GM12878 (cell line): ENCODE data around the gene HAO2. TPM values are rescaled to one million over a fixed set of nuclear protein-coding genes. Genes with fewer than 3 reads are reported as not detected.

Source experiments
- ATAC-seq: fragments of 200-7000 bp; cut with Tn5 transposase; 3 replicates; pipeline ENCODE4 v1.9.1; 2020; ENCODE audit warnings: mild to moderate bottlenecking, moderate library complexity
- BruUV-seq: library from RNA; stranded (reverse); fragments of 400-500 nt; replicated peaks from 2 replicates; lab custom pipeline; 2021; lab: Mats Ljungman, UMichigan
- CTCF ChIA-PET: fragments of 300-600 bp; sonication (Branson Sonifier 250); formaldehyde crosslinking; extraction: SDS; loops from one replicate; lab custom pipeline; 2021; ENCODE audit warnings: inconsistent platforms; lab: Yijun Ruan, JAX
- POLR2A ChIA-PET: fragments of 350-600 bp; formaldehyde crosslinking; extraction: SDS; loops from one replicate; lab custom pipeline; 2021; ENCODE audit warnings: inconsistent platforms; lab: Charles Lee
- RAD21 ChIA-PET: fragments of 300-600 bp; sonication (Branson Sonifier 250); formaldehyde crosslinking; loops from one replicate; lab custom pipeline; 2023; ENCODE audit warnings: antibody characterized with exemption; ENCODE audit not compliant: unreplicated experiment; lab: Charles Lee
- SMC1A ChIA-PET: fragments of 300-600 bp; sonication (Branson Sonifier 250); formaldehyde crosslinking; loops from one replicate; lab custom pipeline; 2023; ENCODE audit not compliant: unreplicated experiment, uncharacterized antibody; lab: Charles Lee
- DNase-seq: peaks from one replicate; pipeline ENCODE4 v3.0.0-alpha.2; 2011; ENCODE audit warnings: low read depth, low spot score
- FAIRE-seq: peaks from 3 replicates; lab custom pipeline; 2011; peaks lifted over from hg19 to GRCh38; lab: Jason Lieb, UNC
- H2AFZ ChIP-seq: 2 replicates; pipeline ENCODE4 v1.6.0; 2011; ENCODE audit warnings: low read depth, low read length, control low read depth; ENCODE audit not compliant: control insufficient read depth
- H3K27ac ChIP-seq: 2 replicates; pipeline ENCODE4 v1.5.1; 2011; ENCODE audit warnings: control low read depth; ENCODE audit not compliant: control insufficient read depth, insufficient read depth
- H3K27me3 ChIP-seq, 2 experiments: replicated peaks in 1 of 2; 2 replicates each; pipeline versions ENCODE4 v1.6.0 to v1.6.1; 2011; ENCODE audit warnings: low read length in 1 of 2; ENCODE audit not compliant: control insufficient read depth in 2 of 2, insufficient read depth in 2 of 2
- H3K36me3 ChIP-seq, 2 experiments: 2 replicates each; pipeline ENCODE4 v1.5.1; 2011; ENCODE audit warnings: low read length in 1 of 2; ENCODE audit not compliant: control insufficient read depth in 2 of 2, insufficient read depth in 2 of 2
- H3K4me1 ChIP-seq: 2 replicates; pipeline ENCODE4 v1.6.1; 2011; ENCODE audit warnings: mild to moderate bottlenecking, low read length, moderate library complexity, mixed read lengths; ENCODE audit not compliant: control insufficient read depth, insufficient read depth
- H3K4me2 ChIP-seq: 2 replicates; pipeline ENCODE4 v1.6.0; 2011; ENCODE audit warnings: control low read depth; ENCODE audit not compliant: control insufficient read depth, insufficient read depth
- H3K4me3 ChIP-seq: fragments of 200-600 bp; sonication (generic); 2 replicates; pipeline ENCODE4 v1.5.1; 2016
- H3K79me2 ChIP-seq: 2 replicates; pipeline ENCODE4 v1.6.0; 2011; ENCODE audit warnings: low read length; ENCODE audit not compliant: control insufficient read depth, insufficient read depth
- H3K9ac ChIP-seq: 2 replicates; pipeline ENCODE4 v1.8.0; 2011; ENCODE audit warnings: low read length, control low read depth, mixed read lengths; ENCODE audit not compliant: control insufficient read depth, insufficient read depth
- H3K9me3 ChIP-seq: replicated peaks from 3 replicates; pipeline ENCODE4 v1.5.1; 2011; ENCODE audit warnings: mild to moderate bottlenecking, low read length; ENCODE audit not compliant: control insufficient read depth, insufficient read depth
- H4K20me1 ChIP-seq: 2 replicates; pipeline ENCODE4 v1.6.0; 2011; ENCODE audit not compliant: control insufficient read depth, insufficient read depth
- CUX1 ChIP-seq: IDR thresholded peaks from 2 replicates; pipeline ENCODE4 v1.6.1; 2012; ENCODE audit warnings: improper control_type of control experiment, low read depth, low read length; ENCODE audit not compliant: insufficient replicate concordance
- EZH2 ChIP-seq: IDR thresholded peaks from 2 replicates; pipeline ENCODE4 v1.6.1; 2012; ENCODE audit warnings: low read depth, mild to moderate bottlenecking, control low read depth, inconsistent platforms, low read length, borderline replicate concordance; ENCODE audit not compliant: control insufficient read depth
- HCFC1 ChIP-seq: fragments of 150-350 bp; IDR thresholded peaks from 2 replicates; pipeline ENCODE4 v1.6.1; 2014; ENCODE audit warnings: low read length
- HDGF ChIP-seq: fragments of 450-650 bp; IDR thresholded peaks from 2 replicates; pipeline ENCODE4 v1.6.1; 2016; ENCODE audit warnings: antibody characterized with exemption
- IRF5 ChIP-seq: fragments of 450-650 bp; IDR thresholded peaks from 2 replicates; pipeline ENCODE4 v1.6.1; 2017; ENCODE audit warnings: borderline replicate concordance
- KDM1A ChIP-seq: fragments of 200-600 bp; sonication (generic); IDR thresholded peaks from 2 replicates; pipeline ENCODE4 v1.6.1; 2016; ENCODE audit warnings: borderline replicate concordance
- PAX5 ChIP-seq: IDR thresholded peaks from 2 replicates; pipeline ENCODE4 v1.6.1; 2011; ENCODE audit warnings: low read depth, low read length, borderline replicate concordance
- PAX8 ChIP-seq: fragments of 450-650 bp; IDR thresholded peaks from 2 replicates; pipeline ENCODE4 v1.6.1; 2017; ENCODE audit warnings: mild to moderate bottlenecking, moderate library complexity
- POLR2AphosphoS5 ChIP-seq: IDR thresholded peaks from 2 replicates; pipeline ENCODE4 v1.6.1; 2011; ENCODE audit warnings: mild to moderate bottlenecking, low read length, inconsistent platforms
- SIN3A ChIP-seq: IDR thresholded peaks from 2 replicates; pipeline ENCODE4 v1.6.1; 2012; ENCODE audit warnings: low read depth, low read length, improper control_type of control experiment
- SPI1 ChIP-seq: IDR thresholded peaks from 2 replicates; pipeline ENCODE4 v1.6.1; 2011; ENCODE audit warnings: low read depth, mild to moderate bottlenecking, low read length, moderate library complexity, borderline replicate concordance; ENCODE audit not compliant: insufficient read depth
- TAF1 ChIP-seq: IDR thresholded peaks from 2 replicates; pipeline ENCODE4 v1.6.1; 2011; ENCODE audit warnings: mild to moderate bottlenecking, low read depth, low read length, borderline replicate concordance
- TARDBP ChIP-seq: IDR thresholded peaks from 2 replicates; pipeline ENCODE4 v1.6.1; 2016; ENCODE audit warnings: borderline replicate concordance
- TBL1XR1 ChIP-seq: IDR thresholded peaks from 2 replicates; pipeline ENCODE4 v1.6.1; 2012; ENCODE audit warnings: low read depth, low read length, improper control_type of control experiment
- ZBTB4 ChIP-seq: fragments of 450-650 bp; formaldehyde crosslinking; IDR thresholded peaks from 2 replicates; pipeline ENCODE4 v1.4.0; 2022; ENCODE audit warnings: mild to moderate bottlenecking, moderate library complexity
- WGBS: methylation state at CpG from one replicate; pipeline ENCODE4 v1.1.6; 2016; ENCODE audit warnings: low lambda C conversion rate; ENCODE audit not compliant: insufficient replicate concordance, insufficient coverage; ENCODE audit errors: missing lambda C conversion rate; 5-methylcytosine and 5-hydroxymethylcytosine counted together
- in situ Hi-C: fragments of 300-500 bp; cut with MboI; formaldehyde crosslinking; loops from 9 replicates; pipeline ENCODE4 v1.14.3; 2018; ENCODE audit warnings: mixed read lengths
- intact Hi-C: fragments of 100-400 bp; cut with micrococcal nuclease; formaldehyde crosslinking; loops from one replicate; pipeline ENCODE4 v1.14.2; 2022; ENCODE audit not compliant: unreplicated experiment
- polyA plus RNA-seq, 11 experiments: library from polyadenylated mRNA; depleted of rRNA in 4 of 11; unstranded in 6 of 11; stranded (reverse) in 5 of 11; fragments of >200 nt; fragmentation: Nextera tagmentation in 4 of 11; fragmentation: Illumina TruSeq in 1 of 11; extraction: Ambion mirVana in 4 of 11; extraction: Trizol in 1 of 11; gene quantifications; 1 replicate in 1 of 11; 2 replicates in 10 of 11; pipeline versions ENCODE4 v1.2.1 to v1.2.3, GENCODE V29; 2011 to 2016; ENCODE audit warnings: inconsistent platforms in 2 of 11, missing spikeins in 2 of 11, low read depth in 1 of 11
- total RNA-seq, 4 experiments: library from RNA; depleted of rRNA in 3 of 4; stranded (reverse); fragments of >200 nt in 3 of 4; fragmentation: Illumina TruSeq in 1 of 4; extraction: Trizol in 1 of 4; gene quantifications; 2 replicates each; pipeline versions ENCODE4 v1.2.1 to v1.2.3, GENCODE V29; 2013 to 2021

The HAO2 gene
- total and polyA plus RNA-seq, 10 of the 15 experiments (the other 5 are each of a cell fraction or from before 2014, with no cell fraction given), result not detected

- Histone ChIP-seq H3K4me3 (no peak overlapping the region), H3K4me2 (peak overlapping the region; percentile 56), H2AFZ (peak overlapping the region; percentile 75), H3K36me3 (no peaks in the 10 kb centered on the region), H3K27ac (no peak overlapping the region), H3K4me1 (peaks cover 24% of the 10 kb centered on the region), H3K9me3 (no peaks in the 10 kb centered on the region), H3K27me3 (no peaks in the 10 kb centered on the region), H4K20me1 (no peaks in the 10 kb centered on the region), H3K79me2 (no peaks in the 10 kb centered on the region), H3K9ac (no peak overlapping the region)
- no TSS peak for BruUV-seq
- ATAC-seq (no peak), DNase-seq (no peak), FAIRE-seq (no peak)
- in situ Hi-C loops, result no loop called here
- intact Hi-C loops, result no loop called here
- RAD21 ChIA-PET, result interaction anchor here (0.9 to 1.8 kb wide), 5 partner anchors 10 to 40 kb away, joined by 3 to 11 read pairs (median 7); no protein-coding TSS in a partner anchor
- WGBS, result 6% methylated on average over 15 of the region's 18 CpGs
- no peak for TF ChIP-seq SIN3A
- no peak for TF ChIP-seq PAX8
- TF ChIP-seq HDGF, result no peak
- no peak for TF ChIP-seq HCFC1
- no peak for TF ChIP-seq TARDBP
- no peak for TF ChIP-seq CUX1
- no peak for TF ChIP-seq PAX5
- TF ChIP-seq TAF1, result no peak
- TF ChIP-seq ZBTB4 (CRISPR knock-in tag), result no peak
- no peak for TF ChIP-seq SPI1
- no peak for TF ChIP-seq IRF5
- TF ChIP-seq POLR2AphosphoS5, result no peak
- TF ChIP-seq KDM1A, result no peak
- no peak for TF ChIP-seq EZH2
- TF ChIP-seq TBL1XR1, result no peak
- POLR2A ChIA-PET, result interaction anchor here (0.5 to 1.4 kb wide), 2 partner anchors 20 to 32 kb away, joined by 4 to 5 read pairs; no protein-coding TSS in a partner anchor
- CTCF ChIA-PET, result interaction anchor here (0.7 to 7.3 kb wide), 9 partner anchors 10 to 419 kb away, joined by 3 to 37 read pairs (median 3); no protein-coding TSS in a partner anchor
- SMC1A ChIA-PET, result interaction anchor here (1.3 to 3.1 kb wide), 7 partner anchors 10 to 51 kb away, joined by 4 to 20 read pairs (median 8); no protein-coding TSS in a partner anchor
Observed at GRCh38 chr1:119327094-119327449, 41.5 kb upstream of the HAO2 start.
